ENCODE data around the gene DIDO1. TPM values are rescaled to one million over a fixed set of nuclear protein-coding genes. Genes with fewer than 3 reads are reported as not detected.

DIDO1 gene
- total and polyA plus RNA-seq, 2 of the 13 experiments (the other 11 are each of a cell fraction or from before 2014, with no cell fraction given): 75.0 to 75.1 TPM

DNA sequence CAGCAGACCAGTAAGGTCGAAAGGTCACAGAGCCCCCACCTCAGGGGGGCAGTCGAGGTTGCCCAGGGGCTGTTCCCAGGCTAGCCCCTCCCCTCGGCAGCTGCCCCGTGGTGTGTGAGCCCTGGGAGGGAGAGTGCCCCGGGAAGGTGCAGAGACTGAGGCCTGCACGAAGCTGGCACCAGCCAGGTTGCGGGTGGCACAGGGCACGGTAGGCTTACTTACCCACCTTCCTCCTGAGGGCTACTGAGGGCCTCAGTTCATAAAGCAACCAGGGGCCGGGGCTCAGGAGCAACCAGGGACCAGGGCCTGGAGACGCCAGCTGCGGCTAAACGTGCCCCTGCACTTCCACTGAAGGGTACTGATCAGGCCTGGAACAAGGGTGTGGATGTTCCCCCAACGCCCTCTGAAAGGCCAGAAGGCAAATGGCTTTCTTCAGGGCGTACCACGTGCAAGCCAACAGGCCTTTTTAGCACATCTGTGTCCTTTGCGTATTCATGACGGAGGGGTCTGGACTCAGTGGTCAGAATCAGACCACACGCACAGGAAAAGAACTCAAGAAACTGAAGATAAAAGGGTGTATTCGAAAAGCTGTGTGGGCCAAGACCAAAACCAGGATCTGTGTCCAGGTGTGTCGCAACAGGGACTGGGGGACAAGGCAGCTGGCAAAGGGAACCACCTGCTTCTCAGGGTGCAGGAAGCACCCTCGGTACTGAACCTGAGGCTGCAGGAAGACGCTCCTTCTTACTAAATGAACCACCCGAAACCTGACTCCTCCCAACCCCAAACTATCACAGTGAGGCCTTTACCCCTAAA is 40.2 kb downstream of the DIDO1 start (continued):
- TF ChIP-seq HCFC1 (IDR thresholded peaks at IDR 0.05; ENCODE audit: low read depth, low read length) (no peak), ZNF264 (CRISPR knock-in tag; IDR thresholded peaks at IDR 0.05) (no peak), FOSL2 (CRISPR knock-in tag; IDR thresholded peaks at IDR 0.05) (no peak), MXI1 (IDR thresholded peaks at IDR 0.05; ENCODE audit: borderline replicate concordance, low read depth, low read length) (no peak), UBTF (CRISPR knock-in tag; IDR thresholded peaks at IDR 0.05) (no peak), HNRNPK (IDR thresholded peaks at IDR 0.05; ENCODE audit: low read depth, low read length, poor library complexity, severe bottlenecking) (no peak), MZF1 (CRISPR knock-in tag; IDR thresholded peaks at IDR 0.05; ENCODE audit: borderline replicate concordance) (no peak)
- TF ChIP-seq, protein P1, sequence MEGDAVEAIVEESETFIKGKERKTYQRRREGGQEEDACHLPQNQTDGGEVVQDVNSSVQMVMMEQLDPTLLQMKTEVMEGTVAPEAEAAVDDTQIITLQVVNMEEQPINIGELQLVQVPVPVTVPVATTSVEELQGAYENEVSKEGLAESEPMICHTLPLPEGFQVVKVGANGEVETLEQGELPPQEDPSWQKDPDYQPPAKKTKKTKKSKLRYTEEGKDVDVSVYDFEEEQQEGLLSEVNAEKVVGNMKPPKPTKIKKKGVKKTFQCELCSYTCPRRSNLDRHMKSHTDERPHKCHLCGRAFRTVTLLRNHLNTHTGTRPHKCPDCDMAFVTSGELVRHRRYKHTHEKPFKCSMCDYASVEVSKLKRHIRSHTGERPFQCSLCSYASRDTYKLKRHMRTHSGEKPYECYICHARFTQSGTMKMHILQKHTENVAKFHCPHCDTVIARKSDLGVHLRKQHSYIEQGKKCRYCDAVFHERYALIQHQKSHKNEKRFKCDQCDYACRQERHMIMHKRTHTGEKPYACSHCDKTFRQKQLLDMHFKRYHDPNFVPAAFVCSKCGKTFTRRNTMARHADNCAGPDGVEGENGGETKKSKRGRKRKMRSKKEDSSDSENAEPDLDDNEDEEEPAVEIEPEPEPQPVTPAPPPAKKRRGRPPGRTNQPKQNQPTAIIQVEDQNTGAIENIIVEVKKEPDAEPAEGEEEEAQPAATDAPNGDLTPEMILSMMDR (CRISPR knock-in tag; IDR thresholded peaks at IDR 0.05): no peak
- TF ChIP-seq, protein P2, sequence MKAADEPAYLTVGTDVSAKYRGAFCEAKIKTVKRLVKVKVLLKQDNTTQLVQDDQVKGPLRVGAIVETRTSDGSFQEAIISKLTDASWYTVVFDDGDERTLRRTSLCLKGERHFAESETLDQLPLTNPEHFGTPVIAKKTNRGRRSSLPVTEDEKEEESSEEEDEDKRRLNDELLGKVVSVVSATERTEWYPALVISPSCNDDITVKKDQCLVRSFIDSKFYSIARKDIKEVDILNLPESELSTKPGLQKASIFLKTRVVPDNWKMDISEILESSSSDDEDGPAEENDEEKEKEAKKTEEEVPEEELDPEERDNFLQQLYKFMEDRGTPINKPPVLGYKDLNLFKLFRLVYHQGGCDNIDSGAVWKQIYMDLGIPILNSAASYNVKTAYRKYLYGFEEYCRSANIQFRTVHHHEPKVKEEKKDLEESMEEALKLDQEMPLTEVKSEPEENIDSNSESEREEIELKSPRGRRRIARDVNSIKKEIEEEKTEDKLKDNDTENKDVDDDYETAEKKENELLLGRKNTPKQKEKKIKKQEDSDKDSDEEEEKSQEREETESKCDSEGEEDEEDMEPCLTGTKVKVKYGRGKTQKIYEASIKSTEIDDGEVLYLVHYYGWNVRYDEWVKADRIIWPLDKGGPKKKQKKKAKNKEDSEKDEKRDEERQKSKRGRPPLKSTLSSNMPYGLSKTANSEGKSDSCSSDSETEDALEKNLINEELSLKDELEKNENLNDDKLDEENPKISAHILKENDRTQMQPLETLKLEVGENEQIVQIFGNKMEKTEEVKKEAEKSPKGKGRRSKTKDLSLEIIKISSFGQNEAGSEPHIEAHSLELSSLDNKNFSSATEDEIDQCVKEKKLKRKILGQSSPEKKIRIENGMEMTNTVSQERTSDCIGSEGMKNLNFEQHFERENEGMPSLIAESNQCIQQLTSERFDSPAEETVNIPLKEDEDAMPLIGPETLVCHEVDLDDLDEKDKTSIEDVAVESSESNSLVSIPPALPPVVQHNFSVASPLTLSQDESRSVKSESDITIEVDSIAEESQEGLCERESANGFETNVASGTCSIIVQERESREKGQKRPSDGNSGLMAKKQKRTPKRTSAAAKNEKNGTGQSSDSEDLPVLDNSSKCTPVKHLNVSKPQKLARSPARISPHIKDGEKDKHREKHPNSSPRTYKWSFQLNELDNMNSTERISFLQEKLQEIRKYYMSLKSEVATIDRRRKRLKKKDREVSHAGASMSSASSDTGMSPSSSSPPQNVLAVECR (CRISPR knock-in tag; IDR thresholded peaks at IDR 0.05; ENCODE audit: borderline replicate concordance): no peak
- TF ChIP-seq, protein P3, sequence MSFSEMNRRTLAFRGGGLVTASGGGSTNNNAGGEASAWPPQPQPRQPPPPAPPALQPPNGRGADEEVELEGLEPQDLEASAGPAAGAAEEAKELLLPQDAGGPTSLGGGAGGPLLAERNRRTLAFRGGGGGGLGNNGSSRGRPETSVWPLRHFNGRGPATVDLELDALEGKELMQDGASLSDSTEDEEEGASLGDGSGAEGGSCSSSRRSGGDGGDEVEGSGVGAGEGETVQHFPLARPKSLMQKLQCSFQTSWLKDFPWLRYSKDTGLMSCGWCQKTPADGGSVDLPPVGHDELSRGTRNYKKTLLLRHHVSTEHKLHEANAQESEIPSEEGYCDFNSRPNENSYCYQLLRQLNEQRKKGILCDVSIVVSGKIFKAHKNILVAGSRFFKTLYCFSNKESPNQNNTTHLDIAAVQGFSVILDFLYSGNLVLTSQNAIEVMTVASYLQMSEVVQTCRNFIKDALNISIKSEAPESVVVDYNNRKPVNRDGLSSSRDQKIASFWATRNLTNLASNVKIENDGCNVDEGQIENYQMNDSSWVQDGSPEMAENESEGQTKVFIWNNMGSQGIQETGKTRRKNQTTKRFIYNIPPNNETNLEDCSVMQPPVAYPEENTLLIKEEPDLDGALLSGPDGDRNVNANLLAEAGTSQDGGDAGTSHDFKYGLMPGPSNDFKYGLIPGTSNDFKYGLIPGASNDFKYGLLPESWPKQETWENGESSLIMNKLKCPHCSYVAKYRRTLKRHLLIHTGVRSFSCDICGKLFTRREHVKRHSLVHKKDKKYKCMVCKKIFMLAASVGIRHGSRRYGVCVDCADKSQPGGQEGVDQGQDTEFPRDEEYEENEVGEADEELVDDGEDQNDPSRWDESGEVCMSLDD (CRISPR knock-in tag; IDR thresholded peaks at IDR 0.05; ENCODE audit: borderline replicate concordance): no peak
- TF ChIP-seq, protein P4, sequence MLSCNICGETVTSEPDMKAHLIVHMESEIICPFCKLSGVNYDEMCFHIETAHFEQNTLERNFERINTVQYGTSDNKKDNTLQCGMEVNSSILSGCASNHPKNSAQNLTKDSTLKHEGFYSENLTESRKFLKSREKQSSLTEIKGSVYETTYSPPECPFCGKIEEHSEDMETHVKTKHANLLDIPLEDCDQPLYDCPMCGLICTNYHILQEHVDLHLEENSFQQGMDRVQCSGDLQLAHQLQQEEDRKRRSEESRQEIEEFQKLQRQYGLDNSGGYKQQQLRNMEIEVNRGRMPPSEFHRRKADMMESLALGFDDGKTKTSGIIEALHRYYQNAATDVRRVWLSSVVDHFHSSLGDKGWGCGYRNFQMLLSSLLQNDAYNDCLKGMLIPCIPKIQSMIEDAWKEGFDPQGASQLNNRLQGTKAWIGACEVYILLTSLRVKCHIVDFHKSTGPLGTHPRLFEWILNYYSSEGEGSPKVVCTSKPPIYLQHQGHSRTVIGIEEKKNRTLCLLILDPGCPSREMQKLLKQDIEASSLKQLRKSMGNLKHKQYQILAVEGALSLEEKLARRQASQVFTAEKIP (CRISPR knock-in tag; IDR thresholded peaks at IDR 0.05; ENCODE audit: borderline replicate concordance): no peak

Measured in HepG2 (cell line).